HEK293 (cell line): ENCODE results near the gene OPCML.

Experiments
- WT1 ChIP-seq: fragments of 450-650 bp; formaldehyde crosslinking; IDR thresholded peaks from 2 replicates; pipeline ENCODE4 v1.5.1; 2016; ENCODE audit warnings: missing biosample characterization, missing genetic modification characterization
- ZBTB8A ChIP-seq: fragments of 450-650 bp; formaldehyde crosslinking; IDR thresholded peaks from 2 replicates; pipeline ENCODE4 v1.5.1; 2016; ENCODE audit warnings: missing biosample characterization, missing genetic modification characterization
- ZNF16 ChIP-seq: fragments of 450-650 bp; formaldehyde crosslinking; IDR thresholded peaks from 2 replicates; pipeline ENCODE4 v1.5.1; 2016; ENCODE audit warnings: low read depth, missing biosample characterization, missing genetic modification characterization
- ZNF19 ChIP-seq: fragments of 450-650 bp; formaldehyde crosslinking; IDR thresholded peaks from 2 replicates; pipeline ENCODE4; 2016; ENCODE audit warnings: missing biosample characterization, missing genetic modification characterization, low read depth
- ZNF501 ChIP-seq: fragments of 450-650 bp; formaldehyde crosslinking; IDR thresholded peaks from 2 replicates; pipeline ENCODE4 v1.5.1; 2016; ENCODE audit warnings: missing biosample characterization, missing genetic modification characterization
- ZNF596 ChIP-seq: fragments of 450-650 bp; IDR thresholded peaks from 2 replicates; pipeline ENCODE4 v1.5.0; 2018; ENCODE audit warnings: missing biosample characterization, mild to moderate bottlenecking, missing genetic modification characterization, moderate library complexity
- ZNF660 ChIP-seq: fragments of 450-650 bp; IDR thresholded peaks from 2 replicates; pipeline ENCODE4 v1.5.1; 2018; ENCODE audit warnings: missing biosample characterization, mild to moderate bottlenecking, missing genetic modification characterization
- ZNF677 ChIP-seq: fragments of 450-650 bp; IDR thresholded peaks from 2 replicates; pipeline ENCODE4 v1.5.0; 2018; ENCODE audit warnings: missing biosample characterization, mild to moderate bottlenecking, missing genetic modification characterization, moderate library complexity
- ZSCAN30 ChIP-seq: fragments of 450-650 bp; IDR thresholded peaks from 2 replicates; pipeline ENCODE4 v1.5.1; 2018; ENCODE audit warnings: missing biosample characterization, mild to moderate bottlenecking, missing genetic modification characterization, moderate library complexity
- TF ChIP-seq, protein P1 (sequence below): fragments of 450-650 bp; formaldehyde crosslinking; IDR thresholded peaks from 2 replicates; pipeline ENCODE4 v1.5.1; 2016; ENCODE audit warnings: missing biosample characterization, missing genetic modification characterization
- TF ChIP-seq, protein P2 (sequence below): fragments of 450-650 bp; formaldehyde crosslinking; IDR thresholded peaks from 2 replicates; pipeline ENCODE4 v1.5.1; 2016; ENCODE audit warnings: missing biosample characterization, missing genetic modification characterization, borderline replicate concordance

DNA sequence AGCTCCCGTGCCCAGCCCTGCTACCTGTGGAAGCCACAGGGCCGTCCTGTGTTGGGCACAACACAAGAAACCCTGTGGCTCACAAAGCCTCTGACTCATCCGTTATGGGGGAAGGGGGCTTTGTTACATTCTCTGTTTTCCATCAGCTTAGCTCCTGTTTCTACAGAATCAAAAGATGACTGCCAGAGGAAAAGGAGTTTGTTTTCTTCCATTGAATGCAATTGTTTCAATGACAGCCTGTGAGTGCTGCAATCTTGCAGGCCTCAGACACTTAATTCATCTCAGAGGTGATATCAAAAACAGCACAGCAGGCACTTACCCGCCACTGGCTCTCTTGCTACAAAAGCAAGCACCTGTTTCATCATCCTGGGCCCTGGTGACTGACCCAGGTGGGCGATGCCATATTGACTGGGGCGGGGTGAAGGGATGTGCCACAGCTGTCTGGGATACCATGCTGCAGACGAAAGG, 194.3 kb downstream of the OPCML start:
- TF ChIP-seq, protein P1, sequence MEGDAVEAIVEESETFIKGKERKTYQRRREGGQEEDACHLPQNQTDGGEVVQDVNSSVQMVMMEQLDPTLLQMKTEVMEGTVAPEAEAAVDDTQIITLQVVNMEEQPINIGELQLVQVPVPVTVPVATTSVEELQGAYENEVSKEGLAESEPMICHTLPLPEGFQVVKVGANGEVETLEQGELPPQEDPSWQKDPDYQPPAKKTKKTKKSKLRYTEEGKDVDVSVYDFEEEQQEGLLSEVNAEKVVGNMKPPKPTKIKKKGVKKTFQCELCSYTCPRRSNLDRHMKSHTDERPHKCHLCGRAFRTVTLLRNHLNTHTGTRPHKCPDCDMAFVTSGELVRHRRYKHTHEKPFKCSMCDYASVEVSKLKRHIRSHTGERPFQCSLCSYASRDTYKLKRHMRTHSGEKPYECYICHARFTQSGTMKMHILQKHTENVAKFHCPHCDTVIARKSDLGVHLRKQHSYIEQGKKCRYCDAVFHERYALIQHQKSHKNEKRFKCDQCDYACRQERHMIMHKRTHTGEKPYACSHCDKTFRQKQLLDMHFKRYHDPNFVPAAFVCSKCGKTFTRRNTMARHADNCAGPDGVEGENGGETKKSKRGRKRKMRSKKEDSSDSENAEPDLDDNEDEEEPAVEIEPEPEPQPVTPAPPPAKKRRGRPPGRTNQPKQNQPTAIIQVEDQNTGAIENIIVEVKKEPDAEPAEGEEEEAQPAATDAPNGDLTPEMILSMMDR (tag by site-specific recombination): no peak
- TF ChIP-seq ZBTB8A (tag by site-specific recombination): no peak
- TF ChIP-seq ZNF596 (tag by site-specific recombination): no peak
- TF ChIP-seq, protein P2, sequence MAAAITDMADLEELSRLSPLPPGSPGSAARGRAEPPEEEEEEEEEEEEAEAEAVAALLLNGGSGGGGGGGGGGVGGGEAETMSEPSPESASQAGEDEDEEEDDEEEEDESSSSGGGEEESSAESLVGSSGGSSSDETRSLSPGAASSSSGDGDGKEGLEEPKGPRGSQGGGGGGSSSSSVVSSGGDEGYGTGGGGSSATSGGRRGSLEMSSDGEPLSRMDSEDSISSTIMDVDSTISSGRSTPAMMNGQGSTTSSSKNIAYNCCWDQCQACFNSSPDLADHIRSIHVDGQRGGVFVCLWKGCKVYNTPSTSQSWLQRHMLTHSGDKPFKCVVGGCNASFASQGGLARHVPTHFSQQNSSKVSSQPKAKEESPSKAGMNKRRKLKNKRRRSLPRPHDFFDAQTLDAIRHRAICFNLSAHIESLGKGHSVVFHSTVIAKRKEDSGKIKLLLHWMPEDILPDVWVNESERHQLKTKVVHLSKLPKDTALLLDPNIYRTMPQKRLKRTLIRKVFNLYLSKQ (tag by site-specific recombination): no peak
- TF ChIP-seq ZNF19 (tag by site-specific recombination): no peak
- TF ChIP-seq ZSCAN30 (tag by site-specific recombination): no peak
- TF ChIP-seq ZNF677 (tag by site-specific recombination): no peak
- no peak for TF ChIP-seq ZNF16
- TF ChIP-seq WT1: no peak
- no peak for TF ChIP-seq ZNF660 (tag by site-specific recombination)
- TF ChIP-seq ZNF501 (tag by site-specific recombination): no peak
